K562 (cell line): Measurements from ENCODE around the gene KRR1. TPM values are rescaled to one million over a fixed set of nuclear protein-coding genes. Genes with fewer than 3 reads are reported as not detected.

ENCODE experiments used
- ATAC-seq: fragments of 200-7000 bp; cut with Tn5 transposase; 3 replicates; pipeline ENCODE4 v1.9.1; 2020; ENCODE audit warnings: moderate library complexity
- BruUV-seq: library from RNA; stranded (reverse); fragments of 400-500 nt; replicated peaks from 2 replicates; lab custom pipeline; 2021; lab: Mats Ljungman, UMichigan
- CTCF ChIA-PET: fragments of 300-600 bp; formaldehyde crosslinking; extraction: SDS; loops from one replicate; lab custom pipeline; 2021; ENCODE audit warnings: low intra/inter-chr PET ratio; lab: Yijun Ruan, JAX
- POLR2A ChIA-PET: fragments of 300-600, 350-650 bp; sonication (Branson Sonifier 250); formaldehyde crosslinking; extraction: SDS; loops from one replicate; lab custom pipeline; 2021; ENCODE audit warnings: antibody characterized with exemption, inconsistent platforms; lab: Yijun Ruan, JAX
- DNase-seq, 4 experiments: peaks; one replicate each; pipeline versions ENCODE4 v3.0.0 to v3.0.0-alpha.2; 2011 to 2018; ENCODE audit warnings: low spot score in 3 of 4, mixed read lengths in 3 of 4; ENCODE audit errors: extremely low read depth in 1 of 4
- FAIRE-seq: peaks from 2 replicates; lab custom pipeline; 2011; peaks lifted over from hg19 to GRCh38; lab: Jason Lieb, UNC
- H2AFZ ChIP-seq: 2 replicates; pipeline ENCODE4 v1.6.0; 2011; ENCODE audit warnings: low read depth, low read length, control low read depth, inconsistent platforms
- H3K27ac ChIP-seq: fragments of 200-600 bp; 3 replicates; pipeline ENCODE4 v1.8.0; 2011; ENCODE audit warnings: low read depth, mild to moderate bottlenecking, control low read depth, inconsistent platforms, low read length, moderate library complexity, mixed read lengths; ENCODE audit errors: extremely low read depth
- H3K27me3 ChIP-seq, 2 experiments: fragments of 300-600 bp in 1 of 2; 2 replicates in 1 of 2; 3 replicates in 1 of 2; pipeline versions ENCODE4 v1.6.0 to v1.8.0; 2011; ENCODE audit warnings: inconsistent platforms in 2 of 2, low read length in 2 of 2, mild to moderate bottlenecking in 1 of 2, mixed read lengths in 1 of 2, moderate library complexity in 1 of 2; ENCODE audit not compliant: control insufficient read depth in 2 of 2, insufficient read depth in 2 of 2
- H3K36me3 ChIP-seq: fragments of 300-600 bp; 3 replicates; pipeline ENCODE4 v1.8.0; 2011; ENCODE audit warnings: mild to moderate bottlenecking, low read length, inconsistent platforms; ENCODE audit not compliant: control insufficient read depth, insufficient read depth
- H3K4me1 ChIP-seq, 2 experiments: fragments of 200-600 bp in 1 of 2; replicated peaks in 1 of 2; 2 replicates in 1 of 2; 3 replicates in 1 of 2; pipeline versions ENCODE4 v1.5.1 to v1.8.0; 2011; ENCODE audit warnings: inconsistent platforms in 2 of 2, low read length in 2 of 2, mild to moderate bottlenecking in 1 of 2, mixed read lengths in 1 of 2, moderate library complexity in 1 of 2; ENCODE audit not compliant: control insufficient read depth in 2 of 2, insufficient read depth in 2 of 2
- H3K4me2 ChIP-seq: 2 replicates; pipeline ENCODE4 v1.6.1; 2011; ENCODE audit warnings: low read length, control low read depth, inconsistent platforms, mixed read lengths; ENCODE audit not compliant: insufficient read depth
- H3K4me3 ChIP-seq: fragments of 200-600 bp; sonication (generic), shearing (Covaris generic); 2 replicates; pipeline ENCODE4 v1.5.1; 2016; ENCODE audit warnings: control low read depth, inconsistent platforms
- H3K79me2 ChIP-seq: fragments of 200-600 bp; 3 replicates; pipeline ENCODE4 v1.8.0; 2011; ENCODE audit warnings: low read length, inconsistent platforms; ENCODE audit not compliant: control insufficient read depth, insufficient read depth
- H3K9ac ChIP-seq, 2 experiments: 2 replicates each; pipeline versions ENCODE4 v1.6.0 to v1.6.1; 2011; ENCODE audit warnings: low read depth in 2 of 2, low read length in 2 of 2, control low read depth in 1 of 2, inconsistent platforms in 1 of 2, mild to moderate bottlenecking in 1 of 2, mixed read lengths in 1 of 2; ENCODE audit not compliant: insufficient read depth in 1 of 2
- H3K9me1 ChIP-seq: one replicate; pipeline ENCODE4 v1.6.0; 2011; ENCODE audit warnings: inconsistent platforms, mild to moderate bottlenecking, low read length, moderate library complexity; ENCODE audit not compliant: control insufficient read depth, insufficient read depth
- H3K9me3 ChIP-seq: replicated peaks from 2 replicates; pipeline ENCODE4 v1.5.1; 2011; ENCODE audit warnings: low read depth, low read length, inconsistent platforms; ENCODE audit not compliant: control insufficient read depth, insufficient read depth
- H4K20me1 ChIP-seq: replicated peaks from 2 replicates; pipeline ENCODE4 v1.6.1; 2011; ENCODE audit warnings: low read length, inconsistent platforms, mixed read lengths; ENCODE audit not compliant: control insufficient read depth, insufficient read depth
- MAFG ChIP-seq: fragments of 450-650 bp; conservative IDR thresholded peaks from 2 replicates; pipeline ENCODE4 v1.6.1; 2016; ENCODE audit warnings: missing genetic modification characterization, missing compliant biosample characterization
- NFRKB ChIP-seq: fragments of 450-650 bp; IDR thresholded peaks from 2 replicates; pipeline ENCODE4 v1.6.1; 2016; ENCODE audit warnings: low read depth
- THAP7 ChIP-seq: fragments of 250-450 bp; sonication (Bioruptor Pico); IDR thresholded peaks from 2 replicates; pipeline ENCODE4 v1.5.0; 2021
- ZNF274 ChIP-seq: IDR thresholded peaks from 2 replicates; pipeline ENCODE4 v1.6.1; 2011; ENCODE audit warnings: low read depth, mild to moderate bottlenecking, low read length, moderate library complexity, borderline replicate concordance
- ZNF282 ChIP-seq: sonication (generic); formaldehyde crosslinking; IDR thresholded peaks from 2 replicates; pipeline ENCODE4 v1.8.1; 2023; ENCODE audit warnings: missing genetic modification reagents
- ZNF518B ChIP-seq: fragments of 250-450 bp; sonication (Bioruptor Pico); IDR thresholded peaks from 2 replicates; pipeline ENCODE4 v1.5.0; 2021; ENCODE audit warnings: mild to moderate bottlenecking, moderate library complexity
- WGBS: fragments of 100-300 bp; shearing (Covaris generic); methylation state at CpG from one replicate; pipeline ENCODE4 v1.1.6; 2016; ENCODE audit warnings: low coverage, mixed read lengths; ENCODE audit not compliant: insufficient coverage; ENCODE audit errors: missing lambda C conversion rate; 5-methylcytosine and 5-hydroxymethylcytosine counted together
- in situ Hi-C: fragments of 300-500 bp; cut with MboI; formaldehyde crosslinking; loops from 4 replicates; pipeline ENCODE4 v1.15.0; 2018; ENCODE audit warnings: inconsistent platforms, mixed read lengths
- intact Hi-C: fragments of 100-400 bp; cut with micrococcal nuclease; formaldehyde crosslinking; loops from 2 replicates; pipeline ENCODE4 v1.14.2; 2022
- polyA plus RNA-seq, 8 experiments: library from polyadenylated mRNA; depleted of rRNA in 4 of 8; stranded (reverse) in 5 of 8; unstranded in 3 of 8; fragments of >200 nt; fragmentation: Nextera tagmentation in 2 of 8; fragmentation: Illumina TruSeq in 1 of 8; extraction: Ambion mirVana in 2 of 8; extraction: Trizol in 1 of 8; gene quantifications; 2 replicates each; pipeline versions ENCODE4 v1.2.1 to v1.2.3, GENCODE V29; 2011 to 2014; ENCODE audit warnings: inconsistent platforms in 1 of 8, missing spikeins in 1 of 8
- total RNA-seq, 7 experiments: library from RNA; depleted of rRNA in 6 of 7; stranded (reverse); fragments of >200 nt in 6 of 7; fragmentation: Illumina TruSeq in 2 of 7; extraction: Trizol in 2 of 7; gene quantifications; 2 replicates each; pipeline versions ENCODE4 v1.2.1 to v1.2.3, GENCODE V29; 2011 to 2021; ENCODE audit warnings: low replicate concordance in 1 of 7

Gene KRR1
- total and polyA plus RNA-seq, 9 of the 15 experiments (the other 6 are each of a cell fraction or from before 2014, with no cell fraction given) = 42.6 to 102 (median 61.0) TPM

- Histone ChIP-seq H2AFZ (no peak overlapping the region), H3K27ac (no peak overlapping the region), H3K79me2 (no peaks in the 10 kb centered on the region)
- TF ChIP-seq NFRKB = no peak
- TF ChIP-seq THAP7 = no peak
- TF ChIP-seq MAFG = no peak
- TF ChIP-seq ZNF282 (CRISPR knock-in tag) = no peak
- no peak for TF ChIP-seq ZNF518B
- no peak for TF ChIP-seq ZNF274
- TF ChIP-seq, all 486 proteins: peak for 0
- in situ Hi-C loops = no loop called here
- FAIRE-seq (no peak), DNase-seq (no peak), ATAC-seq (no peak)
- H3K4me2 ChIP-seq = no peak overlapping the region
- no peak overlapping the region for H3K9ac ChIP-seq
- 0% methylated on average over 3 of the region's 3 CpGs for WGBS
- H3K27me3 ChIP-seq = peaks cover 0 to 6% of the 10 kb centered on the region in 2 experiments; a peak in 3 of 5 replicates
- intact Hi-C loops = no loop called here
- ChIA-PET CTCF (no interaction called here), POLR2A (no interaction called here)
- H4K20me1 ChIP-seq = no peaks in the 10 kb centered on the region
- H3K9me1 ChIP-seq = no peaks in the 10 kb centered on the region
- H3K36me3 ChIP-seq = no peaks in the 10 kb centered on the region
- no TSS peak for BruUV-seq
- no peak overlapping the region for H3K4me3 ChIP-seq
- no peaks in the 10 kb centered on the region for H3K4me1 ChIP-seq
- no peaks in the 10 kb centered on the region; the same call in 1 of the 2 replicates for H3K9me3 ChIP-seq
These were observed 45.0 kb upstream of the KRR1 start for GRCh38 chr12:75556311-75556899.
